GM21825 (cell line): ENCODE measurements around the gene CCDC92B.

Experiments
- ATAC-seq: cut with Tn5 transposase; IDR thresholded peaks from one replicate; pipeline ENCODE4 v1.9.1; 2021; ENCODE audit warnings: mild to moderate bottlenecking, moderate library complexity; ENCODE audit not compliant: unreplicated experiment

The CCDC92B gene

GRCh38 chr17:2779545-2779944 lies 30.1 kb upstream of the CCDC92B start:
- no peak for ATAC-seq

DNA sequence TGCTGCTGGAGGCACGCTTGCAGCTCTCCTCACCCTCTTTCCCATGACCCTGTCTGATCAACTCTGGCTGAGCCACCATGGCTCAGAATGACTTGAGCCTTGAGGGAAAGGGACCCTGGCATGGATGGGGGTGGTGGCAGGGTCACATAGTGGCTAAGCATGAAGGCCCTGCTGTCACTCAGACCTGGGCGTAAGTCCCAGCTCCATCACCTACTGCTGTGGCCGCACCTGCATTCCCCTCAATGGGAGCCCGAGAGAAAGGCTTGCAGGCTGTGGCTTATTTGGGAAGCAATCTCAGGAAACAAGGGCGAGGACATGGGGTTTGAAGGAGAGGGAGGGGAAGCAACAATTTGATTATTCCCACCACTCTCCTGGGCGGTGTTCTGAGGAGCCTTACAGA lies 29.0 kb upstream of the CCDC92B start:
- no peak for ATAC-seq

DNA sequence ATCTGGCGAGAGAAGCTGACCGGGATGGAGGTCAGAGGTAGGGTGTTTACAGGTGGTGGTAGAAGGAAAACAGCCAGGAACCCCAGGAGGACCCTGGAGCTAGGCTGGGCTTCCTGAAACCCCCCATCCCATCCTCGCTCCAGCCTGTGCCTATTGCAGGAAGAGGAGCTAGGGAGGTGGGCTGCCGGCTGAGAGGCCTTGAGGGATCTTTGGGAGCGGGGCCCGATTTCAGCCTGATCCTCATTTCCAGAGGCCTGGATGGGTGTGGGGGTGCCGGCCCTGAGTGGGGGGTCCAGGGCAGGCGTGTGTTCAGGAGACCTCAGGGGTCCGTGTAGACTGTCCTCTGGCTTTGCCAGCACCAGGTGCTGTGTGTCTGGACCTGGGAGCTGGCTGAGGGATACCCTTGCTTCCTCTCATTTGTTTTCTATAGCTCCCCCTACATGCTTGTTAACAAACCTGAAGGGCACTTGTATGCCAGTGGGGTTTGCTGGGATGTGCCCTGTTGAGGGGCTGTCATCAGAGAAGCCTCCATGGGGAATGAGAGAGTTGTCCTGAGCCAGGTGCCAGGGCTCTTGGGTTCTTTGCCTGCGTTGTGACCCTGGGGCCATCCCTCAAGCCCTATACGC lies 27.9 kb upstream of the CCDC92B start:
- ATAC-seq: no peak

DNA sequence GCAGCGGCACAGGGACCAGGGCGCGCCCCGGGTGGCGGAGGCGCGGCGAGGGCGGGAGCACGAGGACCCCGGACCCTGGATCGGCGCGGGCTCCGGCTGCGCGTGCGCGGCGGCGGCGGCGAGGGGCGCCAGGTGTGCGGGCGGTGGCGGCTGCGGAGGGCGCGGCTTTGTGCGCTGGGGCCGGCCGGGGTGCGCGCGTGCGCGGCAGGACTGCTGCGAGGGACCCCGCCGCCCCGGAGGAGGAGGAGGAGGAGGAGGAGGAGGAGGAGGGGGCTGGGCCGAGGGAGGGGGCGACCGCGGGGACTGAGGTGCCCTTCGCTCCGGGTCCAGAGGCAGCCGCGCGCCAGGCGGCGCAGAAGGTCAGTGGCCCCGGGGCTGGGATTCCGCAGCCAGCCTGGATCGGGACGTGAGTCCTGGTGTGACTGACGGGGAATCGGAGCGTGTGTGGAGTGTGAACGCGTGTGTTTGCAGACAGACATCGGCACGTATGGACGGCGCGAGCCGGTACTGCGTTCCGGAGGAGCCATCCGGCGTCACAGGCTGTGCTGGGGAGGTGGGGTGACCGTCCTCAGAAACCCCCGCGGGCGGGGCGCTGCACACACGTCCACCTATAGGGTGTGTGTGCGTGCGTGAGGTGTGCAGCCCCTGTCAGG lies 27.3 kb upstream of the CCDC92B start:
- no peak for ATAC-seq

- no peak for ATAC-seq
These were observed 25.8 kb upstream of the CCDC92B start for GRCh38 chr17:2775206-2775605.

GRCh38 chr17:2770129-2770528 lies 20.7 kb upstream of the CCDC92B start:
- ATAC-seq: no peak

DNA sequence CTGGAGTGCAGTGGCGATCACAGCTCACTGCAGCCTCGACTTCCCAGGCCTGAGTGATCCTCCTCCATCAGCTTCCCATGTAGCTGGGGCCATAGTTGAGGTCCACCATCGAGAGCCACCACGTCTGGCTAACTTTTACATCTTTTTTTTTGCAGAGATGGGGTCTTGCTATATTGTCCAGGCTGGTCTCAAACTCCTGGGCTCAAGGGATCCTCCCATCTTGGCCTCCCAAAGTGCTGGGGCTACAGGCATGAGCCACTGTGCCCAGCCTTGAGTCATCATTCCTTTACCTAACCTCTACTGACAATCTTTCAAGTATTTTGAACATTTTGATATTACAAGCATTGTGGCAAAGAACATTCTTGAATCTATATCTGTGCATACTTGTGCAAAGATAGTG lies 9.4 kb upstream of the CCDC92B start:
- ATAC-seq: no peak

GRCh38 chr17:2755891-2756724 lies 6.7 kb upstream of the CCDC92B start:
- ATAC-seq: no peak

DNA sequence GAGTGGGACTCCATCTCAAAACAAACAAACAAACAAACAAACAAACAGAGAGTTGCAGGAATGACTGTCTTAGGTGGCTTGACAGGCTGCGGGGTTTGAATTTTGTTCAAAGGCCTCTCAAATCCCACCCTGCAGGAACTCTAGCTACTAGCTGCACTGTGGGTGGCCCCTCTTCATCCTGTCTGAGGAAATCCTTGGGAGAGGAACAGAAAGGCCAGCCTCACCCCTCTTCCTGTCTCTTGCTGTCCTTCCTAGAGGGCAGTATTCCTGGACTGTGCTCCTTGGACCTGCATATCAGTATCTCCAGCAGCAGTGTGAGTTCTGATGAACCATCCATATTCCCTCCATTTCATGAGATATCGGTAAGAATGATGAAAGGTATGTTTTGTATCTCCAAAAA lies 2.0 kb upstream of the CCDC92B start:
- ATAC-seq: no peak

DNA sequence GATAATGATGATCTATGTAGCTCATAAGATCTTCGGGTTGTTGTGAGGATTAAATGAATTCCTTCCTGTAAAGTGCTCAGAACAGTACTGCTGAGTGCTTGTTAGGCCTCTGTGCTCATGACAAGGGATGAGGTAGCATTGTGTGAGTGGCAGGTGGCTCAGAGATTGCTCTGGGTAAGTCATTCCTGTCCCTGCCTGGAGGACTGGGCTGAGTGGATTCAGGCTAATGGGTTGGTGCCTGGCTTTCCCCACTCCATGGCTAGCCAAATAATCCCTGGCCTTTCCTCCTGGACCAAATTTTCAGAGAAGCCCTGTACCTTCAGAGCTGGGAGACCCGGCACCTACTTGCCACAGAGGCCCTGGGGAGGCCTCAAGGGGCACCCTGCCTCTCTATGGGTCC lies 1.3 kb upstream of the CCDC92B start:
- no peak for ATAC-seq

DNA sequence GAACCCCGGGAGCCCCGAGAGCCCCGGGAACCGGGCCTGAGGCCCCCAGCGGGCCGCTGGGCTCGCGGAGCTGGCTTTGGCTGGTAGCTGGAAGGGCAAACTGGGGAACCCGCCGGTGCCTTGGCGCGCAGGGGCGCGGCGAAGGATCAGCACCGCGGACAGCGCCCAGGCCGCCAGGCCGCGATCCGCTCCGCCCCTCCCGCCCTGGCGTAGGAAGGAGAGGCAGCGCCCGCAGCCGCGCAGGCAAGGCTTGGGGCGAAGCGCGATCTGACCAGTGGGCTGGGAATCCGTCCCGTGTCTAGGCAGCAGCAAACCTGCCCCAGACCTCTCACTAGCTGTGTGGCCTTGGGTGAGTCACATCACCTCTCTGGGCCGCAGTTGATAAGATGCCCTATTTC lies 331 bp upstream of the CCDC92B start:
- ATAC-seq: no peak

GRCh38 chr17:2745317-2746037 lies 4.0 kb downstream of the CCDC92B start:
- ATAC-seq: no peak

GRCh38 chr17:2737693-2738092 lies 11.8 kb downstream of the CCDC92B start:
- no peak for ATAC-seq

- no peak for ATAC-seq
These were observed 12.5 kb downstream of the CCDC92B start for GRCh38 chr17:2736956-2737355.

DNA sequence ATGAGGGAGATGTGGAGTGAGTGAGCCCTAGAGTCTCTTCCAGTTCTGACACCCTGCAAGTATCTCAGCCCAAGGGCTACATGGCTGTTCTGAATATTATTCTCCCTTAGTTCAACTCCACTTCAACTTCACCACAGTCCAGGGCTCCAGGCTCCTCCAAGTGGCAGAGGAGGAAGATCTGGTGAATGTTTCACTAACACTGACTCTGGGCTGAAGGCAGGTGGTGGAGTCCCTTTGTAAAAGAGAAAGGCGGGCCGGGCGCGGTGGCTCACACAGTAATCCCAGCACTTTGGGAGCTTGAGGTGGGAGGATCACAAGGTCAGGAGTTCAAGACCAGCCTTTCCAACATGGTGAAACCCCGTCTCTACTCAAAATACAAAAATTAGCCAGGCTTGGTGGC lies 13.6 kb downstream of the CCDC92B start:
- no peak for ATAC-seq

GRCh38 chr17:2734939-2735338 lies 14.5 kb downstream of the CCDC92B start:
- ATAC-seq: no peak

GRCh38 chr17:2731807-2732206 lies 17.6 kb downstream of the CCDC92B start:
- ATAC-seq: no peak

- ATAC-seq: no peak
These were observed 18.6 kb downstream of the CCDC92B start for GRCh38 chr17:2730764-2731353.

GRCh38 chr17:2724784-2725164 lies 24.7 kb downstream of the CCDC92B start:
- no peak for ATAC-seq

- no peak for ATAC-seq
These were observed 25.3 kb downstream of the CCDC92B start for GRCh38 chr17:2723997-2724783.
